Coronary artery (tissue), 2 donors: ENCODE data around the gene PKD2L1.
"Not testable (repeated sequence)": the region's sequence is repeated elsewhere in the genome, so short reads cannot be mapped to it uniquely, and the experiment has no call there.

Experiments
- DNase-seq: peaks from one replicate; pipeline ENCODE4 v3.0.0-alpha.2; 2017; ENCODE audit warnings: low spot score
- H3K27ac ChIP-seq, 2 donors: fragments of 200-600 bp; sonication (generic); one replicate each; pipeline ENCODE4 v1.5.1; 2016 to 2019
- H3K4me3 ChIP-seq: fragments of 200-600 bp; sonication (generic); 2 replicates; pipeline ENCODE4 v1.5.1; 2016; ENCODE audit warnings: mild to moderate bottlenecking, moderate library complexity
- CTCF ChIP-seq: fragments of 200-600 bp; sonication (generic); IDR thresholded peaks from one replicate; pipeline ENCODE4 v1.5.1; 2019; ENCODE audit warnings: antibody characterized with exemption

PKD2L1 gene

GRCh38 chr10:100311298-100311697, 18.7 kb downstream of the PKD2L1 start:
- H3K27ac ChIP-seq: no peak overlapping the region
- no peak overlapping the region for H3K4me3 ChIP-seq
- TF ChIP-seq CTCF: no peak
- no peak for DNase-seq

GRCh38 chr10:100307684-100308083, 22.3 kb downstream of the PKD2L1 start:
- no peak for DNase-seq
- no peak for TF ChIP-seq CTCF
- Histone ChIP-seq H3K27ac (no peak overlapping the region), H3K4me3 (no peak overlapping the region)

GRCh38 chr10:100306861-100307260, 23.2 kb downstream of the PKD2L1 start:
- H3K4me3 ChIP-seq: no peak overlapping the region
- TF ChIP-seq CTCF: no peak
- H3K27ac ChIP-seq: no peak overlapping the region
- no peak for DNase-seq

- H3K4me3 ChIP-seq: no peak overlapping the region
- TF ChIP-seq CTCF: no peak
- no peak overlapping the region for H3K27ac ChIP-seq
- DNase-seq: no peak
These were observed 25.6 kb downstream of the PKD2L1 start for GRCh38 chr10:100304414-100304813.

GRCh38 chr10:100303724-100304319, 26.2 kb downstream of the PKD2L1 start:
- H3K27ac ChIP-seq: no peak overlapping the region
- no peak for TF ChIP-seq CTCF
- no peak overlapping the region for H3K4me3 ChIP-seq
- DNase-seq: no peak

GRCh38 chr10:100301123-100301522, 28.9 kb downstream of the PKD2L1 start:
- not testable (repeated sequence) for H3K4me3 ChIP-seq, DNase-seq, H3K27ac ChIP-seq

GRCh38 chr10:100297242-100297641, 32.8 kb downstream of the PKD2L1 start:
- Histone ChIP-seq H3K27ac (no peak overlapping the region), H3K4me3 (no peak overlapping the region)
- no peak for DNase-seq
- TF ChIP-seq CTCF: no peak

- H3K27ac ChIP-seq: no peak overlapping the region
- DNase-seq: no peak
- no peak overlapping the region for H3K4me3 ChIP-seq
- TF ChIP-seq CTCF: no peak
These were observed 37.0 kb downstream of the PKD2L1 start for GRCh38 chr10:100293066-100293465.

- not testable (repeated sequence) for DNase-seq
These were observed 37.7 kb downstream of the PKD2L1 start for GRCh38 chr10:100292300-100292699.

More at GRCh38 chr10:100292300-100292699, 37.7 kb downstream of the PKD2L1 start:
- peak overlapping the region in 1 of 2 donors; percentile 21 for H3K27ac ChIP-seq
- not testable (repeated sequence) for H3K4me3 ChIP-seq
